Forelimb muscle (tissue), 1 donor: Measurements from ENCODE around the gene TAF11L13. TPM values are rescaled to one million over a fixed set of nuclear protein-coding genes. Genes with fewer than 3 reads are reported as not detected.
"Not testable (repeated sequence)": the region's sequence is repeated elsewhere in the genome, so short reads cannot be mapped to it uniquely, and the experiment has no call there.

Experiments
- DNase-seq: peaks from one replicate; pipeline ENCODE4 v3.0.0-alpha.2; 2013; ENCODE audit warnings: low read depth
- polyA plus RNA-seq: library from polyadenylated mRNA; unstranded; fragments of 120-200 nt; gene quantifications from one replicate; pipeline ENCODE4 v1.2.1, GENCODE V29; 2013; ENCODE audit not compliant: insufficient read length

The TAF11L13 gene
- not detected for polyA plus RNA-seq

- not testable (repeated sequence) for DNase-seq
These were observed at the start of gene TAF11L13 for GRCh38 chr5:17631788-17632187. Gene TAF11L13 (plus strand): TSS chr5:17632088.

- not testable (repeated sequence) for DNase-seq
These were observed 46.2 kb upstream of the TAF11L13 start, which contains the start of gene TAF11L7 for GRCh38 chr5:17585658-17586057. Gene TAF11L7 (minus strand): TSS chr5:17585758.

- DNase-seq = not testable (repeated sequence)
These were observed 41.0 kb upstream of the TAF11L13 start, which contains the start of gene TAF11L8 for GRCh38 chr5:17590860-17591259. Gene TAF11L8 (minus strand): TSS chr5:17590960.

GRCh38 chr5:17594255-17594654 is 37.6 kb upstream of the TAF11L13 start, which contains the start of gene TAF11L9:
Gene TAF11L9 (minus strand): TSS chr5:17594394.
- DNase-seq = not testable (repeated sequence)

GRCh38 chr5:17597728-17598127 is 34.2 kb upstream of the TAF11L13 start, which contains the start of gene TAF11L10:
Gene TAF11L10 (minus strand): TSS chr5:17597828.
- DNase-seq = not testable (repeated sequence)

- not testable (repeated sequence) for DNase-seq
These were observed 28.0 kb upstream of the TAF11L13 start, which contains the start of gene TAF11L11 for GRCh38 chr5:17603880-17604279. Gene TAF11L11 (plus strand): TSS chr5:17604183.

- DNase-seq = no peak
These were observed 26.9 kb upstream of the TAF11L13 start for GRCh38 chr5:17604951-17605350.

- not testable (repeated sequence) for DNase-seq
These were observed 24.4 kb upstream of the TAF11L13 start for GRCh38 chr5:17607461-17607860.

- DNase-seq = not testable (repeated sequence)
These were observed 21.8 kb upstream of the TAF11L13 start, which contains the start of gene TAF11L12 for GRCh38 chr5:17610092-17610491. Gene TAF11L12 (plus strand): TSS chr5:17610392.

- no peak for DNase-seq
These were observed 16.8 kb upstream of the TAF11L13 start for GRCh38 chr5:17614872-17615605.

- DNase-seq = no peak
These were observed 12.5 kb upstream of the TAF11L13 start for GRCh38 chr5:17619354-17619753.

GRCh38 chr5:17620627-17621026 is 11.3 kb upstream of the TAF11L13 start:
- no peak for DNase-seq

GRCh38 chr5:17625686-17626085 is 6.2 kb upstream of the TAF11L13 start:
- DNase-seq = no peak

- DNase-seq = no peak
These were observed 2.3 kb downstream of the TAF11L13 start, which contains the start of gene TAF11L14 for GRCh38 chr5:17634160-17634559. Gene TAF11L14 (plus strand): TSS chr5:17634460.

- DNase-seq = not testable (repeated sequence)
These were observed 17.3 kb downstream of the TAF11L13 start for GRCh38 chr5:17649232-17649631.

GRCh38 chr5:17655201-17655759 is 23.4 kb downstream of the TAF11L13 start:
- not testable (repeated sequence) for DNase-seq

GRCh38 chr5:17655921-17656320 is 24.0 kb downstream of the TAF11L13 start:
- DNase-seq = no peak

- DNase-seq = no peak
These were observed 31.3 kb downstream of the TAF11L13 start for GRCh38 chr5:17663182-17663581.

GRCh38 chr5:17665836-17666235 is 33.9 kb downstream of the TAF11L13 start:
- no peak for DNase-seq

- no peak for DNase-seq
These were observed 34.9 kb downstream of the TAF11L13 start for GRCh38 chr5:17666726-17667235.

GRCh38 chr5:17670353-17670752 is 38.5 kb downstream of the TAF11L13 start:
- no peak for DNase-seq

GRCh38 chr5:17678751-17679324 is 47.0 kb downstream of the TAF11L13 start:
- DNase-seq = no peak
